ENCODE results near the gene ASCC2.

ASCC2 gene

DNA sequence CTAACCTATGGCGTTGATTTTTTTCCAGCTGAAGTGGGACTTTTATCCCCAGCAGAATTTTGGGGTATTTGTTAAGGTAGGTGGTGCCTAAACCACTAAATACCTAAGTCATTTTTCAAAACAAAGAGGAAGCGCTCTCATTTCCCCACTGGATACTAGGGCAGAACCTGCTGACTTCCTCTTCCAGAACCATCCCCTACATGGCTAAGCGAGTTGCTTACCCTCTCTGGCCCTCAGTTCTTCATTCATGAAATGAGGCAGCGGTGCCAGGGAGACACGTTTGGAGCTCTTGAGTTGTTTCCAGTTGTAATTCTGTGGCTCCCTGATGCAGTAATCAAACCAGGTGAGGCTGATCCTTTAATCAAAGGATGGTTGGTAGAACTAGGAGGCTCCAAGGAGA, 34.9 kb upstream of the ASCC2 start:
- TF ChIP-seq POLR2AphosphoS5 (IDR thresholded peaks at IDR 0.05; ENCODE audit: low read depth, low read length): no peak
- no peak for TF ChIP-seq SIN3A (IDR thresholded peaks at IDR 0.05; ENCODE audit: borderline replicate concordance, insufficient read depth, low read length)
- TF ChIP-seq FOXP2 (optimal IDR thresholded peaks at IDR 0.05; ENCODE audit: borderline replicate concordance, extremely low read depth, extremely low read length, insufficient read depth): no peak
- TF ChIP-seq TAF1 (IDR thresholded peaks at IDR 0.05; ENCODE audit: borderline replicate concordance, insufficient read depth, low read length): no peak
- TF ChIP-seq, protein P1, sequence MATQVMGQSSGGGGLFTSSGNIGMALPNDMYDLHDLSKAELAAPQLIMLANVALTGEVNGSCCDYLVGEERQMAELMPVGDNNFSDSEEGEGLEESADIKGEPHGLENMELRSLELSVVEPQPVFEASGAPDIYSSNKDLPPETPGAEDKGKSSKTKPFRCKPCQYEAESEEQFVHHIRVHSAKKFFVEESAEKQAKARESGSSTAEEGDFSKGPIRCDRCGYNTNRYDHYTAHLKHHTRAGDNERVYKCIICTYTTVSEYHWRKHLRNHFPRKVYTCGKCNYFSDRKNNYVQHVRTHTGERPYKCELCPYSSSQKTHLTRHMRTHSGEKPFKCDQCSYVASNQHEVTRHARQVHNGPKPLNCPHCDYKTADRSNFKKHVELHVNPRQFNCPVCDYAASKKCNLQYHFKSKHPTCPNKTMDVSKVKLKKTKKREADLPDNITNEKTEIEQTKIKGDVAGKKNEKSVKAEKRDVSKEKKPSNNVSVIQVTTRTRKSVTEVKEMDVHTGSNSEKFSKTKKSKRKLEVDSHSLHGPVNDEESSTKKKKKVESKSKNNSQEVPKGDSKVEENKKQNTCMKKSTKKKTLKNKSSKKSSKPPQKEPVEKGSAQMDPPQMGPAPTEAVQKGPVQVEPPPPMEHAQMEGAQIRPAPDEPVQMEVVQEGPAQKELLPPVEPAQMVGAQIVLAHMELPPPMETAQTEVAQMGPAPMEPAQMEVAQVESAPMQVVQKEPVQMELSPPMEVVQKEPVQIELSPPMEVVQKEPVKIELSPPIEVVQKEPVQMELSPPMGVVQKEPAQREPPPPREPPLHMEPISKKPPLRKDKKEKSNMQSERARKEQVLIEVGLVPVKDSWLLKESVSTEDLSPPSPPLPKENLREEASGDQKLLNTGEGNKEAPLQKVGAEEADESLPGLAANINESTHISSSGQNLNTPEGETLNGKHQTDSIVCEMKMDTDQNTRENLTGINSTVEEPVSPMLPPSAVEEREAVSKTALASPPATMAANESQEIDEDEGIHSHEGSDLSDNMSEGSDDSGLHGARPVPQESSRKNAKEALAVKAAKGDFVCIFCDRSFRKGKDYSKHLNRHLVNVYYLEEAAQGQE (IDR thresholded peaks at IDR 0.05; ENCODE audit: insufficient read depth in 1 of 2, low read depth in 2 of 2, low read length in 2 of 2): no peak

DNA sequence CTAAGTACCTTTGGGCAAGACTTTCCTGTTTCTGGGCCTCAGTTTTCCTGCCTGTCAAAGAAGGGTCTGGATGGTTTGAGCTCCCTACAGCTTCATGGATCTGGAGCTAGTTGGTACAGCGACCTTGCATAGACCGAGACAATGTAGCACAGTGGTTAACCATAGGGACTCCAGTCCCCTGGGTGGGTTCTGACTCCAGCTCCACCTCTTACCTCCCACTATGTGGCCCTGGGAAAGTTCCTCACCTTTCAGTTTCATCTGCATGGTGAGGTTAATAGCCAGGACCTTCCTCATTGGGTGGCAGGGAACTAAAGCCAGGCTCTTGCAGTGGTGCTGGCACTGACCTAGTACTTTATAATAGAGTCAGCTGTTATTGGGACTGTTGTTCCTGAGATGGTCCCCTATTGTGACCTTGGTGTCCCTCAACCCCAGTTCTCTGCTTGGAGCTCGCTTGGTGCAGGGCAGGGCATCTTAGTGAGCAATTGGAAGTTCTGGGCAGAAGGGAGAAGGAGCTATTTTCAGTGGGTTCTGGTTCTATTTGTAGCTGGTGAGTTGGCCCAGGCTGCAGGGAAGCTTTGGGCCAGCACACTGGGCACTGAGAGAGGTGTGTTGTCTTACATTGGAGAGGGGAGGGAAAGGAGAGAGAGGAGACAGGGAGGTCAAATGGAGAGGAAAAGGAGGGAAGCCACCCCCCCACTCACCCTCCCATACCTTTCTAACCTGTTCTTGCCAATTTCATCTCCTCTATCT, 34.2 kb upstream of the ASCC2 start:
- TF ChIP-seq SIN3A (IDR thresholded peaks at IDR 0.05; ENCODE audit: borderline replicate concordance, insufficient read depth, low read length) (no peak), FOXP2 (optimal IDR thresholded peaks at IDR 0.05; ENCODE audit: borderline replicate concordance, extremely low read depth, extremely low read length, insufficient read depth) (no peak), POLR2AphosphoS5 (IDR thresholded peaks at IDR 0.05; ENCODE audit: low read depth, low read length) (no peak), TAF1 (IDR thresholded peaks at IDR 0.05; ENCODE audit: borderline replicate concordance, insufficient read depth, low read length) (no peak)
- TF ChIP-seq, protein P1 (IDR thresholded peaks at IDR 0.05; ENCODE audit: insufficient read depth in 1 of 2, low read depth in 2 of 2, low read length in 2 of 2): no peak

DNA sequence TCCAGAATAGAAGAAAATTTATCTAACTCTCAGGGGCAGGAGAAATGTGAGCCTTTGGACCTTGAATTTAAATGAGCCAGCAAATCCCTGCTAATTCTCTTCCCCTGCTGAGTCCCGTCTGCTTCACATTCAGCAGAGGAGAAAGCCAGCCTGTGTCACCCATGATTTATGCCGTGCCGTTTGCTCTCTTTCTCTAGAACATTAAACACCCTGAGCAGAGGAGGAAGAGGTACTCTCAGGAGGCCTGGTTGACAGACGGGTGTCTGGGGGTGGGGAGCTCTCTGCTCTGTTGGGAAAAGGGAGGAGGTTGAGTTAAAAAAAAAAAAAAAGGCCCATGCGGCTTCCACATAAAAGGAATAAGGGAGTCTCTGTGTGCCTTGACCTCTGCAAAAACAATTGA, 33.6 kb upstream of the ASCC2 start:
- TF ChIP-seq FOXP2 (optimal IDR thresholded peaks at IDR 0.05; ENCODE audit: borderline replicate concordance, extremely low read depth, extremely low read length, insufficient read depth): no peak

DNA sequence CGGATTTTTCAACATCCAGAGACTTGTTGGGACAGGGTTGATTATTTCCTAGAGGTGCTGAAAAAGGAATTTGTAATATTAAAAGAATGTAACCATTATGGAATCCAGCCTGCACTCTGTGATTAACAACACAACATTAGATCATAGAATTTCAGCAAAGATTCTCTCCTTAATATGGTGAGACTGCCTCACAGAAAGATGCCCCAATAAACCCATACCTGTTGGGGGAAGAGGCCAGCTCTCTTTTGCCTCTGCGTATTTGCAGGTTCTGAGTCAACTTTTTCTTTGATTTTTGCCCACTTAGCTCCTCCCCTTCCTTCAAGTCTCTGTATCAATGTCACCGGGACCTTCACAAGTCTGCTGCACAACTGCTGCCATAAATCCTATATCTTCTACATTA, 32.5 kb upstream of the ASCC2 start:
- TF ChIP-seq SIN3A (IDR thresholded peaks at IDR 0.05; ENCODE audit: borderline replicate concordance, insufficient read depth, low read length): no peak
- no peak for TF ChIP-seq TAF1 (IDR thresholded peaks at IDR 0.05; ENCODE audit: borderline replicate concordance, insufficient read depth, low read length)
- TF ChIP-seq, protein P1 (IDR thresholded peaks at IDR 0.05; ENCODE audit: insufficient read depth in 1 of 2, low read depth in 2 of 2, low read length in 2 of 2): no peak
- TF ChIP-seq FOXP2 (optimal IDR thresholded peaks at IDR 0.05; ENCODE audit: borderline replicate concordance, extremely low read depth, extremely low read length, insufficient read depth): no peak
- no peak for TF ChIP-seq POLR2AphosphoS5 (IDR thresholded peaks at IDR 0.05; ENCODE audit: low read depth, low read length)

DNA sequence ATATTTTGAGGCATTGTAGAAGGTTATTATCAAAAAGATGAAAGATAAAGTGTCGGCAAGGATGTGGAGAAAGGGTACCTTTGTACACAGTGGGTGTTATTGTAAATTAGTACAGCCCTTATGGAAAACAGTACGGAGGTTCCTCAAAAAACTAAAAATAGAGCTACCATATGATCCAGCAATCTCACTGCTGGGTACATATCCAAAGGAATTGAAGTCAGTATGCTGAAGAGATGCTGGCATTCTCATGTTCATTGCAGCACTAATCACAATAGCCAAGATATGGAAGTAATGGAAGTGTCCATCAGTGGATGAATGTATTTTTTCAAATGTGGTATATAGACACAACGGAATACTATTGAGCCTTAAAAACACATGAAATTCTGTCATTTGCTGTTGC, 29.8 kb upstream of the ASCC2 start:
- TF ChIP-seq SIN3A (IDR thresholded peaks at IDR 0.05; ENCODE audit: borderline replicate concordance, insufficient read depth, low read length): no peak
- no peak for TF ChIP-seq TAF1 (IDR thresholded peaks at IDR 0.05; ENCODE audit: borderline replicate concordance, insufficient read depth, low read length)
- TF ChIP-seq POLR2AphosphoS5 (IDR thresholded peaks at IDR 0.05; ENCODE audit: low read depth, low read length): no peak
- no peak for TF ChIP-seq FOXP2 (optimal IDR thresholded peaks at IDR 0.05; ENCODE audit: borderline replicate concordance, extremely low read depth, extremely low read length, insufficient read depth)

DNA sequence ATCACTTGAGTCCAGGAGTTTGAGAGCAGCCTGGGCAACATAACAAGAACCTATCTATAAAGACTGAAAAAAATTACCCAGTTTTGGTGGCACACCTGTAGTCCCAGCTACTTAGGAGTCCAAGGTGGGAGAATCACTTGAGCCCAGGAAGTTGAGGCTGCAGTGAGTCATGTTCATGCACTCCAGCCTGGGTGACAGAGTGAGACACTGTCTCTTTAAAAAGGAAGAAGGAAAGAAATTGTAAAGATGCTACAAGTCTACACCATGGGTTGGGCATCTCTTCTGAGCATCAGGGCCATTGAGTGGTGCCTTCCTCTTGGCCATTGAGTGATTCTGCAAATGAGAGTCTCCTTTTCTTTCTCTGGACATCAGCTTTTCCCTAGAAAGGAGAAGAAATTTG, 29.2 kb upstream of the ASCC2 start:
- no peak for TF ChIP-seq SIN3A (IDR thresholded peaks at IDR 0.05; ENCODE audit: borderline replicate concordance, insufficient read depth, low read length)
- TF ChIP-seq POLR2AphosphoS5 (IDR thresholded peaks at IDR 0.05; ENCODE audit: low read depth, low read length): no peak
- TF ChIP-seq, protein P1 (IDR thresholded peaks at IDR 0.05; ENCODE audit: insufficient read depth in 1 of 2, low read depth in 2 of 2, low read length in 2 of 2): no peak
- TF ChIP-seq TAF1 (IDR thresholded peaks at IDR 0.05; ENCODE audit: borderline replicate concordance, insufficient read depth, low read length): no peak
- no peak for TF ChIP-seq FOXP2 (optimal IDR thresholded peaks at IDR 0.05; ENCODE audit: borderline replicate concordance, extremely low read depth, extremely low read length, insufficient read depth)

Data from PFSK-1 (cell line).